ENCODE measurements around the gene TXLNB. TPM values are rescaled to one million over a fixed set of nuclear protein-coding genes. Genes with fewer than 3 reads are reported as not detected.

Gene TXLNB
- total RNA-seq, 4 donors from 2014 or later: 0.57 to 3.2 (median 1.6) TPM

DNA sequence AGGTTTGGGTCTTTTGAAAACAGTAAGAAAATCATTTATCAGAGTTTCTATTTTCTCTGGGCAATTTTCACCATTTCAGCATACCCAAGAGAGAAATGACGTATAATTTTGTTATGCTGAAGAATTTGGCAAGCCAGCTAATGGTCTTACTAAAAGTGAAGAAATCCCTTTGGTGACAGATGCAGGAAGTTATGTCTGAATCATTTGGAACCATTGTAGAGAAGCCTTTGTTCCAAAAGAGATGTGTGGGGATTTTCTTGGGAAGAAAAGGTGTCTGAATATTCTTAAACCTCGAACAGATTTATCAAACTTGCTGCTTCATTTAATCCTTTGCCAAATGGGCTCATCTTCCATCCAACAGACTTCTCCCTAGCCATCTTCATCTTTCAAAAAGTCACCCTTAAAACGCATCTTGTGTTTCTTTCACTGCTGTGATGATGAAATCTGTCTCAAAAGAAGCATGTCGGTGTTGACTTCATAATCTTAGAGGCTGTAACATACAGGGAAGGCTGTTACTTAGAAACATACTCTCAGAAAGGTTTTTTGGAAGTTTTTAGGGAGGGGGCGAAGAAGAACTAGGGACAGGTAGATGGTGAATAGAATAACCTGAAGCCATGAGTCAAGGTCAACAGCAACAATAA is 43.1 kb upstream of the TXLNB start:
- TF ChIP-seq, protein P1, sequence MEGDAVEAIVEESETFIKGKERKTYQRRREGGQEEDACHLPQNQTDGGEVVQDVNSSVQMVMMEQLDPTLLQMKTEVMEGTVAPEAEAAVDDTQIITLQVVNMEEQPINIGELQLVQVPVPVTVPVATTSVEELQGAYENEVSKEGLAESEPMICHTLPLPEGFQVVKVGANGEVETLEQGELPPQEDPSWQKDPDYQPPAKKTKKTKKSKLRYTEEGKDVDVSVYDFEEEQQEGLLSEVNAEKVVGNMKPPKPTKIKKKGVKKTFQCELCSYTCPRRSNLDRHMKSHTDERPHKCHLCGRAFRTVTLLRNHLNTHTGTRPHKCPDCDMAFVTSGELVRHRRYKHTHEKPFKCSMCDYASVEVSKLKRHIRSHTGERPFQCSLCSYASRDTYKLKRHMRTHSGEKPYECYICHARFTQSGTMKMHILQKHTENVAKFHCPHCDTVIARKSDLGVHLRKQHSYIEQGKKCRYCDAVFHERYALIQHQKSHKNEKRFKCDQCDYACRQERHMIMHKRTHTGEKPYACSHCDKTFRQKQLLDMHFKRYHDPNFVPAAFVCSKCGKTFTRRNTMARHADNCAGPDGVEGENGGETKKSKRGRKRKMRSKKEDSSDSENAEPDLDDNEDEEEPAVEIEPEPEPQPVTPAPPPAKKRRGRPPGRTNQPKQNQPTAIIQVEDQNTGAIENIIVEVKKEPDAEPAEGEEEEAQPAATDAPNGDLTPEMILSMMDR (IDR thresholded peaks at IDR 0.05; ENCODE audit: low read depth): no peak

DNA sequence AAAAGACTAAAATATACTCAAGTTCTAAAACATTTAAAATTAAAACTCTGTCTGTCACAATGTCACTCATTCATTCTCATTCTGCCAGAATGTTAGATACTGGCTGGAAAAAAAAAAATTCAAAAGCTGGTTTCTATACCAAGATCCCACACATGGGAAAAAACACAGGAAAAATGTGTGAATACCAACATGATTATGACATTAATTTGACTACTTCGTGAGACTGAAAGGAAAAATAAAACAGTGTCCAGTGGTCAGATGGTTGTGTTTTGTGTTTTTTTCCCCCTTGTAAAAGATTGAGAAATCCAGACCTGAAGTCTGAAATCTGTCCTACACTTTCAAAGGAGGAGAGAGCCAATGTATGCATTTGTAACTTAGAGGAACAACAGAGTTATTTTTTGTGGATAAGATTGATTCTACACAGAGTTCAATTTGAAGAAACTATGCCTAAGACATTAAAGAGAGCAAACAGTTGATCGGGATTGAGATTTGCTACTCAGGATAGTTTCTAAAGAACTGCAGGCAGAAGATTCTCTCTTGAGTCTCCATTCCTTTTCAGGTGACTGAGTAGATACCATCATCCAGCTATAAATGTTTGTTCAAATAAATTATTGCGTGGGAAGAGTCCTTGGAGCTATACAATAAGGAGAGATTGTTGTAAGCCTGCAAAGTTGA is 39.2 kb upstream of the TXLNB start:
- TF ChIP-seq, protein P1 (IDR thresholded peaks at IDR 0.05; ENCODE audit: low read depth): no peak

DNA sequence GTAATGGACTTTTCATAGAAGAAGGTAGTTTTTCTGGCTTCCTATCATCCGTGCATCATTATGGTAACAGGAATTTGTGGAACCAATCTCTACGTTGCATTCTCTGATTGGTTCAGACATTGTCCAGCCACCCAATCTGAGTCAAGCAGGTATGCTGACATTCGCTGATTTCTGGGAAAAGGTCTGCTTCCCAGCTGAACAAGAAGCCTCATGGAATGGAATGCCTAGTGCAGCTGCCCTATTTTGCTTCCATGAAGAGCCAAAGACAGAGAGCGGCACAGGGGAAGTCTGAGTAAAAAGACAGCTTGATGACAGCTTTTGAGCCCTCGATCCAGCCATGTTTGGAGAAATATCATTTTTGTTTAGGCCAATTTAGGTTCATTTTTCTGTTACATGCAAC is 38.5 kb upstream of the TXLNB start:
- TF ChIP-seq, protein P1 (IDR thresholded peaks at IDR 0.05; ENCODE audit: low read depth): no peak

DNA sequence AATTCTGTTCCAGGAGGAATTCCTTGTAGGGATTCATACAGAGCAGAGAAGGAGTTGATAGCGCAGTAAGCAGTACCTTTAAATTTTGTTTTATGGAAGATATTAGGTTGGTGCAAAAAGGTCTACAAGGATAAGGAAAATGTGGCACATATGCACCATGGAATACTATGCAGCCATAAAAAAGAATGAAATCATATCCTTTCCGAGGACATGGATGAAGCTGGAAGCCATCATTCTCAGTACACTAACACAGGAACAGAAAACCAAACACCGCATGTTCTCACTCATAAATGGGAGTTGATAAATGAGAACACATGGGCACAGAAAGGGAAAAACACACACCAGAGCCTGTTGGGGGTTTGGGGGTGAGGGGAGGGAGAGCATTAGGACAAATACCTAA is 37.4 kb upstream of the TXLNB start:
- TF ChIP-seq, protein P1 (IDR thresholded peaks at IDR 0.05; ENCODE audit: low read depth): no peak

DNA sequence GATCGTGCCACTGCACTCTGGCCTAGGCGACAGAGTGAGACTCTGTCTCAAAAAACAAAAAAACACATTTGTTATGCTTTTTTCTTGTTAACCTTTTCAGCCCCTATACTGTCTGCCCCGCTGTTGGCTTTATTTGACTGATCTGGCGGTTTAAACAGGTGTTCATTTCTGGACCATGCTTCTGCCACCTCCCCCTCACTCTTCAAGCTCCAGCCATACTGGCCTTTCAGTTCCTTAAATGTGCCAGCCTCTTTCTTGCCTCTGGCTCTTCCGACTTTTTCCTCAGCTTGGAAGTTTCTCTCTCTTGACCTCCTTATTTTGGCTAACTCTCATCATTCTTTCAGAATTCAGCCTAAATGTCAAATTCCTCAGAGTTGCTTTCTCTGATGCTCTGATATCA is 35.2 kb upstream of the TXLNB start:
- TF ChIP-seq, protein P1 (IDR thresholded peaks at IDR 0.05; ENCODE audit: low read depth): no peak

DNA sequence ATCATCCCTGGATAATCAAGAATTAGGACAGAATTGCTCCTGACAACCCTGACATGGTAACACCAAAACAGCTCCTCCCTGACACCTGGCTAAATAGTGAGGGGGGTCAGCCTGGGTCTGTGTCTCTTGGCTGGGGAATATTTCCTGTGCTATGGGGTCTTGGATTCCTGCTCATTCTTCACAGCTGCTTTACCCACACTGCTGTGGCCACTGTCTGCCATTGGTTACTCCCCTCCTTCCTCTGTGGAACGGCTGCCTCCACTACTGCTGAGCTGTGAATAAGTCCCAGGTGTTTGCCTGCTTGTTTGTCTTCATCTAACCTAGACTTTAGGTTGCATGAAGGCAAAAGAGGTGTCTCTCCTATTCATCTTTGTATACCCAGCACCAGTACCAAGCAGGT is 33.9 kb upstream of the TXLNB start:
- TF ChIP-seq, protein P1 (IDR thresholded peaks at IDR 0.05; ENCODE audit: low read depth): no peak

DNA sequence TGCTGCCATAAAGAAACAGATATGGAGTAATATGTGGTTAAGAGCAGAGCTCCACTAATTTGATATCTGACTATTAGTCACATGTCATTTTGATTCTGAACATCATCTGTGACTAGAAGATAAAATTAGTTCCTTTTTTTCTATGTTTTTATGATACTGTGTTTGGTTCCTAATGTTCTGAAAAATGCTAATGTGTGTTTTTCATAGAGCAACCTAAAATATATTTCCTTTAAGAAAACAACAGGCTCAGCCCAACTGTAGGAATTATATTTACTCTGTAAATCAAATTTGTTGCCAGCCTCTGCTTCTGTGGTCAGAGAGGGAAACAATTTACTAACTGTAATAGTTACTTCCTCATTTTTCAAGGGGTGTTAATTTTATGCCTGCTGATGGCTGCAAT is 33.3 kb upstream of the TXLNB start:
- TF ChIP-seq, protein P1 (IDR thresholded peaks at IDR 0.05; ENCODE audit: low read depth): no peak

Measured in subcutaneous adipose tissue (tissue), 4 donors.